ENCODE results near the gene ANO1. TPM values are rescaled to one million over a fixed set of nuclear protein-coding genes. Genes with fewer than 3 reads are reported as not detected.
A peak's percentile ranks its signal among the peaks of the same experiment; 100 is the strongest.

Gene ANO1
- total RNA-seq, 4 donors from 2014 or later = 6.8 to 72.6 (median 36.2) TPM

DNA sequence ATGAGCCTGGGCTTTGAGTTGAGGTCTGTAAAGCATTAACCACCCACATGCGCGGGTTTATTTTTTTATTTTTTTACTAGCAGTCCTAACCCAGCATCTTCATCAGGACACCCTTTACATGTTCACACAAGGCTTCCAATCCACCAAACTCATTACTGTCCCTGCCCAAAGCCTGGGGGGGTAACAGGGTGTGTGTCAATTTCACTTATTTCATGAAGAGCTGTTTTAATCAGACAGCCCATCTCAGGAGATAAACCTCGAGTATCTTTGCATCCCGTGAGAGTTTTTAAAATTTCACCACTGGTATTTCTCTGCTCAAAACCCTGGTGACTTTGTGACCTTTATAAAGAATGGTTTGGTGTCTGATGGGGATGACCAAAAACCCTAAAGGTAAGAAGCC is 45.6 kb downstream of the ANO1 start:
- intact Hi-C loops (cut with DNase I; ENCODE audit: low total_unique reads) = no loop called here
- Histone ChIP-seq H3K4me3 (no peak overlapping the region), H3K27ac (peak overlapping the region; percentile 40 to 46), H3K9me3 (no peaks in the 10 kb centered on the region), H3K27me3 (no peaks in the 10 kb centered on the region), H3K36me3 (no peaks in the 10 kb centered on the region), H3K4me1 (no peaks in the 10 kb centered on the region)
- TF ChIP-seq, protein P1, sequence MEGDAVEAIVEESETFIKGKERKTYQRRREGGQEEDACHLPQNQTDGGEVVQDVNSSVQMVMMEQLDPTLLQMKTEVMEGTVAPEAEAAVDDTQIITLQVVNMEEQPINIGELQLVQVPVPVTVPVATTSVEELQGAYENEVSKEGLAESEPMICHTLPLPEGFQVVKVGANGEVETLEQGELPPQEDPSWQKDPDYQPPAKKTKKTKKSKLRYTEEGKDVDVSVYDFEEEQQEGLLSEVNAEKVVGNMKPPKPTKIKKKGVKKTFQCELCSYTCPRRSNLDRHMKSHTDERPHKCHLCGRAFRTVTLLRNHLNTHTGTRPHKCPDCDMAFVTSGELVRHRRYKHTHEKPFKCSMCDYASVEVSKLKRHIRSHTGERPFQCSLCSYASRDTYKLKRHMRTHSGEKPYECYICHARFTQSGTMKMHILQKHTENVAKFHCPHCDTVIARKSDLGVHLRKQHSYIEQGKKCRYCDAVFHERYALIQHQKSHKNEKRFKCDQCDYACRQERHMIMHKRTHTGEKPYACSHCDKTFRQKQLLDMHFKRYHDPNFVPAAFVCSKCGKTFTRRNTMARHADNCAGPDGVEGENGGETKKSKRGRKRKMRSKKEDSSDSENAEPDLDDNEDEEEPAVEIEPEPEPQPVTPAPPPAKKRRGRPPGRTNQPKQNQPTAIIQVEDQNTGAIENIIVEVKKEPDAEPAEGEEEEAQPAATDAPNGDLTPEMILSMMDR (IDR thresholded peaks at IDR 0.05) = no peak
- TF ChIP-seq POLR2A (IDR thresholded peaks at IDR 0.05) = no peak
- DNase-seq = no peak

DNA sequence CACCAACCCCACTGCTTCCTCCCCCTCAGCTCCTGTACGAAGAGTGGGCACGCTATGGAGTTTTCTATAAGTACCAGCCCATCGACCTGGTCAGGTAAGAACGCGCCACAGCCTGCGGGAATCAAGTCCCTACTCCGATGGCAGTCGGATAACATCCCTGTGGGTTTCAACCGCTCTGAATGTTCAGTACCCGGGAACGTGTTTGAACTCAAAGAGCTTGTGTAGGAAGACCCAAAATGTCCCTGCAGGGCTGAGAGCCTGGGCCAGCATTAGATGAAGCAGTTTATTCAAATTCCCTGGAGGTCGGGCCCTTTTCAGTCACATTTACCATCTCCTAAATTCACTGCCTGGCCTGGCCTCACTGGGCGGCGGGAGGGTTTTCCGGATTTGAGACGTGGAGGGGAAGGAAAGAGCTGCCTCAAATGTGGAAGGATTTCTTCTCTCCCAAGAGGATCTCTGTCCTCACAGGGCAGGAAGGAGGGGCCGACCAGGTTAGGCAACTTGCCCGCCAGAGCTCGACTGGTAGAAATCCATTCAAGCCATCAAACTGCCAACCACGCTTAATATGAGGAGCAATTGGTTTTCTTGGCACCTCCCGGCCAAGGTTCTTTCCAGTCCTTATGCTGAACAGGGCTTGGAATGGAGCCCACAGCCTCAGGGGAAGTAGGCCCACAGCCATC is 46.3 kb downstream of the ANO1 start:
- Histone ChIP-seq H3K36me3 (no peaks in the 10 kb centered on the region), H3K27me3 (no peaks in the 10 kb centered on the region), H3K4me1 (no peaks in the 10 kb centered on the region), H3K4me3 (no peak overlapping the region), H3K27ac (peak overlapping the region; percentile 40 to 46), H3K9me3 (no peaks in the 10 kb centered on the region)
- peak; percentile 59 to 75 for DNase-seq
- TF ChIP-seq, protein P1 (IDR thresholded peaks at IDR 0.05) = no peak
- TF ChIP-seq POLR2A (IDR thresholded peaks at IDR 0.05) = no peak
- intact Hi-C loops (cut with DNase I; ENCODE audit: low total_unique reads) = no loop called here

DNA sequence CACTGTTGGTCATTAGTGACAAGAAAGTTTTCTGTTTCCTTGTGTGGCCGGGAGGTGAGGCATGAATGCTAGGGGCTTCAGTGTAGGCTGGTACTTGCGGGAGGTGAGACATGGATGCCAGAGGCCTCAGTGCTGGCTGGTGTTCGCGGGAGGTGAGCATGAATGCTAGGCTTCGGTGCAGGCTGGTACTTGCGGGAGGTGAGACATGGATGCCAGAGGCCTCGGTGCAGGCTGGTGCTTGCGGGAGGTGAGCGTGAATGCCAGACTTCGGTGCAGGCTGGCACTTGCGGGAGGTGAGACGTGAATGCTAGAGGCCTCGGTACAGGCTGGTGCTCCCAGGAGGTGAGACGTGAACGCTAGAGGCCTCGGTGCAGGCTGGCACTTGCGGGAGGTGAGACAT is 48.4 kb downstream of the ANO1 start:
- DNase-seq = no peak
- intact Hi-C loops (cut with DNase I; ENCODE audit: low total_unique reads) = no loop called here
- TF ChIP-seq, protein P1 (IDR thresholded peaks at IDR 0.05) = no peak
- no peak for TF ChIP-seq POLR2A (IDR thresholded peaks at IDR 0.05)
- Histone ChIP-seq H3K27me3 (no peaks in the 10 kb centered on the region), H3K4me3 (no peak overlapping the region), H3K27ac (no peak overlapping the region), H3K4me1 (no peaks in the 10 kb centered on the region), H3K9me3 (no peaks in the 10 kb centered on the region), H3K36me3 (no peaks in the 10 kb centered on the region)

DNA sequence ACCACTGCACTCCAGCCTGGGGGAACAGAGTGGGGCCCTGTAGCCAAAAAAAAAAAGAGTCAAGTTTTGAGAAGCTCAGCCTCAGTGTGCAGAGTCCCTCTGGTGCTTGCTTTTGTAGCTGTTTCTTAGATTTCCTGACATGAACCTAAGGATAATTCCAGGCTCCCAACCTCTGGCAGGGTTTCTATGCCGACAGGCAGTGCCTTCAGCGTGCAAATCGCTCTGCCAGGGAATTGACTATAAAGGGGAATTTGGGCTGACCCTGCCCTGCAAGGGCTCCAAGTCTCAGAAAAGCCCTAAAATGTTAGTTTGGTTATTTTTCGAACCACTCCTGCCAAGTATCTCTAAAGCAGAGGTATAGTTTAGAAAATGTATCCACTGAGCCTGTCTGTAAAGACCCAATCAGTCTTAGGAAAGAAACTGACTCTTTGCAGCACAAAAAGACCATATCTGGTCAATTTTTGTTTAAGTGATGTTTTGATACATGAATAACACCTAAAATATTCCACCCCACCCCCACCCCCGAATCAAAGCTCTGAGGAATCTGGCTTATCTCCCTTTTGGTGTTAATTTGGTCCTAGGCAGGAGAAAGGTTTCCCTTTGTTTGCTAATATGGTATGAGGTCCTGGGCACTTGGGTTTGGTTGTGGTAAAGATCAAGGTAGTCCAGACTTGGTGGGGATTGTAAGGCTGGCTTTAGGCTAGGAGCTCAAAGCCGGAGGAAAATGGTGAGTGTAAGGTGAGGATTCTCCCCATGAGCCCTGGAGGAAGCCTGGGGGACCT is 49.7 kb downstream of the ANO1 start:
- TF ChIP-seq, protein P1 (IDR thresholded peaks at IDR 0.05) = no peak
- no peak for TF ChIP-seq POLR2A (IDR thresholded peaks at IDR 0.05)
- no peak for DNase-seq
- Histone ChIP-seq H3K27me3 (no peaks in the 10 kb centered on the region), H3K4me3 (no peak overlapping the region), H3K4me1 (no peaks in the 10 kb centered on the region), H3K9me3 (no peaks in the 10 kb centered on the region), H3K36me3 (no peaks in the 10 kb centered on the region), H3K27ac (peak overlapping the region; percentile 43 to 45)
- intact Hi-C loops (cut with DNase I; ENCODE audit: low total_unique reads) = no loop called here

DNA sequence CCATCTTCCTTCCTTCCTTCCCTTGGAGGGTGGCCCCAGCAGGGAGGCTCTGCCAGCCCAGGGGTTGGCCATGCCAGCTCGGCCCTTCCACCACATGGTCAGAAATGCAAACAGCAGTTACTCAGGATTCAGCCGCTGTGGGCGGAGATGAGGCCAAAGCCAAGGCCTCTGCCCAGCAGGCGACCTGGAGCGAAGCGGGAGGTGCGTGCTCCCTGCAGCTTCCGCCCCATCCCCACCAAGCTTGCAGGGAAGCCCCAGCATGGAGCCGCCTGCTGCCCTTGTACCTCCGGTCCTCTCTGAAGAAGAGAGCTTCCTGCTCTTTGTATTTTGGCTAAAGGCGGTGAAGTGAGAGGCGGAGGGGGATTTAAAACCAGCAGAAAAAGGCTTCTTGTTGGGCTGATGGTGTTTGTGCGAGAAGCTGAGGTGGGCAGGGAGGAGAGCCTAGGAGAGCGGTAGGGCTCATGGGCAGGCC is 50.4 kb downstream of the ANO1 start:
- Histone ChIP-seq H3K4me1 (no peaks in the 10 kb centered on the region), H3K27ac (peak overlapping the region; percentile 43 to 45), H3K36me3 (no peaks in the 10 kb centered on the region), H3K9me3 (no peaks in the 10 kb centered on the region), H3K27me3 (no peaks in the 10 kb centered on the region), H3K4me3 (no peak overlapping the region)
- TF ChIP-seq POLR2A (IDR thresholded peaks at IDR 0.05) = no peak
- TF ChIP-seq, protein P1 (IDR thresholded peaks at IDR 0.05) = no peak
- intact Hi-C loops (cut with DNase I; ENCODE audit: low total_unique reads) = no loop called here
- DNase-seq = no peak

All from uterus (tissue), 4 donors.